Psoas muscle (tissue), 8 donors: Measurements from ENCODE around the gene PDGFD. TPM values are rescaled to one million over a fixed set of nuclear protein-coding genes. Genes with fewer than 3 reads are reported as not detected.

Experiments
- ATAC-seq, 4 donors: fragments of 200-7000 bp; cut with Tn5 transposase; one replicate each; pipeline ENCODE4 v1.9.1; 2020; ENCODE audit warnings: moderate library complexity in 3 of 4, mild to moderate bottlenecking in 2 of 4
- DNase-seq, 2 donors: peaks; one replicate each; pipeline ENCODE4 v3.0.0-alpha.2; 2020
- H3K27ac ChIP-seq: fragments of 200-600 bp; one replicate; pipeline ENCODE4 v1.8.0; 2022
- H3K27me3 ChIP-seq, 3 donors: fragments of 200-600 bp in 1 of 3; one replicate each; pipeline versions ENCODE4 v1.6.1 to v1.8.0; 2013 to 2022; ENCODE audit warnings: low read length in 2 of 3, mild to moderate bottlenecking in 2 of 3, moderate library complexity in 1 of 3; ENCODE audit not compliant: insufficient read depth in 3 of 3
- H3K36me3 ChIP-seq, 2 donors: fragments of 200-600 bp in 1 of 2; one replicate each; pipeline versions ENCODE4 v1.6.1 to v1.8.0; 2013 to 2022; ENCODE audit warnings: low read depth in 1 of 2, mild to moderate bottlenecking in 1 of 2, moderate library complexity in 1 of 2; ENCODE audit not compliant: insufficient read depth in 1 of 2
- H3K4me1 ChIP-seq: fragments of 200-600 bp; one replicate; pipeline ENCODE4 v1.8.0; 2022
- H3K4me3 ChIP-seq: fragments of 200-600 bp; one replicate; pipeline ENCODE4 v1.8.0; 2022; ENCODE audit warnings: mild to moderate bottlenecking
- H3K9me3 ChIP-seq: fragments of 200-600 bp; one replicate; pipeline ENCODE4 v1.8.0; 2022
- WGBS, 3 donors: extraction: QIAGEN DNeasy Blood & Tissue Kit; methylation state at CpG; one replicate each; pipeline versions ENCODE4 v1.1.6 to v1.1.7; 2013; 5-methylcytosine and 5-hydroxymethylcytosine counted together
- intact Hi-C, 2 donors: fragments of 100-400 bp; cut with DNase I; formaldehyde crosslinking; loops; one replicate each; pipeline versions ENCODE4 v1.11.0 to v1.14.2; 2022
- polyA plus RNA-seq, 3 donors: library from polyadenylated mRNA; stranded (reverse); fragments of 200-250 nt; gene quantifications; one replicate each; pipeline ENCODE4 v1.2.3, GENCODE V29; 2013
- total RNA-seq, 4 donors: library from RNA; stranded (reverse); fragmentation: NEBNext Ultra II Directional in 2 of 4; extraction: Animal tissue kit (Norgen Biotek cat#: 25700) in 2 of 4; gene quantifications; one replicate each; pipeline versions ENCODE4 v1.2.1 to v1.2.4, GENCODE V29; 2021 to 2023
- TF ChIP-seq, protein P1 (sequence below): fragments of 200-600 bp; IDR thresholded peaks from one replicate; pipeline ENCODE4 v1.8.0; 2022; ENCODE audit warnings: antibody characterized with exemption
- donor health status: healthy with polysubstance abuse.
- donor health status: DM: no; HTN: no; CAD: no; lungs with moderate emphysema.
- donor health status: Bipolar disorder and iron deficiency.
- donor health status: healthy.
- donor health status: DM: yes; HTN: yes; CAD: no.
- donor health status: DM: no; HTN: no; CAD: no.
- donor health status: DM: no; HTN: no; CAD: no.
- donor health status: DM: yes; HTN: yes; CAD: no.

The PDGFD gene
- total and polyA plus RNA-seq, 7 donors: 0.53 to 5.6 (median 1.2) TPM

- no peaks in the 10 kb centered on the region for H3K9me3 ChIP-seq
- H3K27me3 ChIP-seq: no peaks in the 10 kb centered on the region
- no peak for ATAC-seq
- no peaks in the 10 kb centered on the region for H3K36me3 ChIP-seq
- H3K27ac ChIP-seq: no peak overlapping the region
- TF ChIP-seq, protein P1, sequence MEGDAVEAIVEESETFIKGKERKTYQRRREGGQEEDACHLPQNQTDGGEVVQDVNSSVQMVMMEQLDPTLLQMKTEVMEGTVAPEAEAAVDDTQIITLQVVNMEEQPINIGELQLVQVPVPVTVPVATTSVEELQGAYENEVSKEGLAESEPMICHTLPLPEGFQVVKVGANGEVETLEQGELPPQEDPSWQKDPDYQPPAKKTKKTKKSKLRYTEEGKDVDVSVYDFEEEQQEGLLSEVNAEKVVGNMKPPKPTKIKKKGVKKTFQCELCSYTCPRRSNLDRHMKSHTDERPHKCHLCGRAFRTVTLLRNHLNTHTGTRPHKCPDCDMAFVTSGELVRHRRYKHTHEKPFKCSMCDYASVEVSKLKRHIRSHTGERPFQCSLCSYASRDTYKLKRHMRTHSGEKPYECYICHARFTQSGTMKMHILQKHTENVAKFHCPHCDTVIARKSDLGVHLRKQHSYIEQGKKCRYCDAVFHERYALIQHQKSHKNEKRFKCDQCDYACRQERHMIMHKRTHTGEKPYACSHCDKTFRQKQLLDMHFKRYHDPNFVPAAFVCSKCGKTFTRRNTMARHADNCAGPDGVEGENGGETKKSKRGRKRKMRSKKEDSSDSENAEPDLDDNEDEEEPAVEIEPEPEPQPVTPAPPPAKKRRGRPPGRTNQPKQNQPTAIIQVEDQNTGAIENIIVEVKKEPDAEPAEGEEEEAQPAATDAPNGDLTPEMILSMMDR: no peak
- no peak for DNase-seq
- intact Hi-C loops: no loop called here
- H3K4me1 ChIP-seq: no peaks in the 10 kb centered on the region
- 57 to 76% (median 62%) methylated on average over 3 of the region's 3 CpGs for WGBS, 3 donors
- no peak overlapping the region for H3K4me3 ChIP-seq
Observed at GRCh38 chr11:103959279-103959942, 204.5 kb downstream of the PDGFD start.

- Histone ChIP-seq H3K4me3 (no peak overlapping the region), H3K9me3 (no peaks in the 10 kb centered on the region), H3K4me1 (no peaks in the 10 kb centered on the region), H3K27me3 (no peaks in the 10 kb centered on the region), H3K36me3 (no peaks in the 10 kb centered on the region), H3K27ac (no peak overlapping the region)
- ATAC-seq: no peak
- no peak for DNase-seq
- WGBS, 3 donors: 47 to 63% (median 49%) methylated on average over 5 of the region's 5 CpGs
- TF ChIP-seq, protein P1: no peak
- intact Hi-C loops: no loop called here
Observed at GRCh38 chr11:103958475-103959215, 205.3 kb downstream of the PDGFD start.

DNA sequence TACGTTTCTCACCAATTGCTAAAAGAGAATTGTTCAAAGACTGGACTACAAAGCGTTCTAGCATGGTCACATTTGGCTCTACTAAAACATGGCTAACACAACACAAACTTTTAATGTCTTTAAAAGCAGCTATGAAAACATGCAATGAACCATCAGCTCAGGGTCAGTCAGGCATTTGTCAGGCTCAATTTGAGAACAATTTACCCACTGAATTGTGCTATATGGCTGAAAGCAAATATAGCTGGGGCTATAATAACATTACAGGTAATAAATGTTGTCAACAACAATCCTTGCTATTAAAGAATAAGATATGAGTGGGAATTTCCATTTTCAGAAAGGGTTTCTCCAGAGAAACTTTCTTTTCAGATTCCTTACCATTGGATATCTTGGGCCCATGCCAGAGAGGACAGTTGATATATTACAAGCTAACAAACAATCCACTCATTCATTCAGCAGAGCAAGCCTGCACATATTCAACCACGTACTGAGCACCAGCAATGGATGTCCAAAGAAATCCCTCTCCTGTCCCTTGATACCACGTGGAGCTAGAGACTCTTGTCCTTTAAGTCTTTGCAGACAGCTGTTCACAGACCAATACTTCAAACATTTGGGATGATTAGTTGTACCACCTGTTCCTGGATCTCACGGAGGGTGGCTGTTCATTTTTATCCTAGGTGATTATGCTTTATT is 210.0 kb downstream of the PDGFD start:
- H3K4me3 ChIP-seq: no peak overlapping the region
- H3K27ac ChIP-seq: no peak overlapping the region
- WGBS, 3 donors: 39 to 48% (median 44%) methylated on average over 5 of the region's 5 CpGs
- ATAC-seq: no peak
- H3K9me3 ChIP-seq: no peaks in the 10 kb centered on the region
- no peak for DNase-seq
- H3K27me3 ChIP-seq: no peaks in the 10 kb centered on the region
- no peaks in the 10 kb centered on the region for H3K36me3 ChIP-seq
- H3K4me1 ChIP-seq: no peaks in the 10 kb centered on the region
- intact Hi-C loops: no loop called here
- TF ChIP-seq, protein P1: no peak

DNA sequence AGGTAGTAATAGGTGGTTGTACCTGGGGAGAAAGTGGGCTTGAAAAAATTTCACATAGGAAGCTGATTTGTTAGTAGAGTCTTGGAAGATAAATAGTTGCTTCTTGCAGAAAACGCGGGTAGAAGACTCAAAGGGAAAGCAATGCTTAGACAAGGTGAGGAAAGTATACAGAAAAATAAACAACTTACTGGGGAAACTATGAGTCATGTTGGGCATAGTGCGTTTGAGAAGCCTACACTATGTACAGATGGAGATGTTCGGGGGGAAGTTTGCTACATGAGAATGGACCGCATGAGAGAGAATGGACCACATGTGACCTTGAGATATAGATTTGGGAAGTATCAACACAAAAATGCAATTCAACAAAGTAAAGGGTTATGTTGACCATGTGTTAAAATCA is 214.2 kb downstream of the PDGFD start:
- TF ChIP-seq, protein P1: no peak
- ATAC-seq (no peak), DNase-seq (no peak)
- 94 to 95% (median 95%) methylated on average over 5 of the region's 5 CpGs for WGBS, 3 donors
- intact Hi-C loops: no loop called here
- Histone ChIP-seq H3K4me3 (no peak overlapping the region), H3K4me1 (no peaks in the 10 kb centered on the region), H3K9me3 (no peaks in the 10 kb centered on the region), H3K27me3 (no peaks in the 10 kb centered on the region), H3K27ac (no peak overlapping the region), H3K36me3 (no peaks in the 10 kb centered on the region)
